GM12892 (cell line): ENCODE measurements around the gene ITGA8.

Experiments used
- POLR2AphosphoS5 ChIP-seq: IDR thresholded peaks from 2 replicates; pipeline ENCODE4 v1.6.1; 2011; ENCODE audit warnings: low read depth, low read length, control low read depth
- TAF1 ChIP-seq: IDR thresholded peaks from 2 replicates; pipeline ENCODE4 v1.6.1; 2011; ENCODE audit warnings: low read depth, mild to moderate bottlenecking, control low read depth, low read length, borderline replicate concordance

DNA sequence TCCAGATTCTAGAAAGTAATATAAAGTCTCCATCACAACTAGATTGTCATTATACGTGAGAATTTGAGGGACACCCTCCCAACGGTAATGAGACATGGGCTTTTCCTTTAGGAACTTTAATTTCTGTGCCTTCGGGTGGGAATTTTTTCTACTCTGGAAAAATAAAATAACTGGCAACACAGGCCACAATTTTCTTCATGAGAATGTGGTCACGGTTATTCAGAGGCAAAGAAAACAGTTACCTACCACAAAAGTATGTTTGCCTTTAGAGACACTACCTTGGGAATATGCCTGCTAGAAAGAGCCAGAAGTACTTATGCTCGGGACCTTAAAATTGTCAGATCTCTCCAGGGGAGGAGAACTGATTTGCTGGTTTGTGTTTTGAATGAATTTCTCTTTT, 99.4 kb downstream of the ITGA8 start:
- TF ChIP-seq TAF1 (no peak), POLR2AphosphoS5 (no peak)
